Hippocampal formation (tissue), 2 donors: ENCODE results near the gene CEBPG.

Source experiments
- DNase-seq, 2 donors: peaks; one replicate each; lab custom pipeline; 2025; lab: John Stamatoyannopoulos, UW

Gene CEBPG

GRCh38 chr19:33395561-33396550, 22.3 kb downstream of the CEBPG start:
- DNase-seq = no peak

GRCh38 chr19:33396701-33397535, 23.4 kb downstream of the CEBPG start:
- DNase-seq = no peak

GRCh38 chr19:33397536-33398360, 24.2 kb downstream of the CEBPG start:
- no peak for DNase-seq

- no peak for DNase-seq
Observed at GRCh38 chr19:33398361-33399060, 25.0 kb downstream of the CEBPG start.

GRCh38 chr19:33399081-33399744, 25.7 kb downstream of the CEBPG start:
- DNase-seq = no peak

GRCh38 chr19:33399745-33400681, 26.5 kb downstream of the CEBPG start:
- DNase-seq = no peak

- DNase-seq = no peak
Observed at GRCh38 chr19:33400856-33401682, 27.6 kb downstream of the CEBPG start.

- no peak for DNase-seq
Observed at GRCh38 chr19:33401683-33402420, 28.3 kb downstream of the CEBPG start.

- no peak for DNase-seq
Observed at GRCh38 chr19:33402421-33403220, 29.1 kb downstream of the CEBPG start.

GRCh38 chr19:33403221-33403972, 29.9 kb downstream of the CEBPG start:
- DNase-seq = no peak

- no peak for DNase-seq
Observed at GRCh38 chr19:33403973-33404304, 30.4 kb downstream of the CEBPG start.

- DNase-seq = no peak
Observed at GRCh38 chr19:33404506-33405253, 31.2 kb downstream of the CEBPG start.

- DNase-seq = no peak
Observed at GRCh38 chr19:33405254-33405552, 31.7 kb downstream of the CEBPG start.

GRCh38 chr19:33405553-33406461, 32.3 kb downstream of the CEBPG start:
- peak in 1 of 2 donors; percentile 20 for DNase-seq
